HepG2 (cell line): Measurements from ENCODE around the gene ATP6V0D1. TPM values are rescaled to one million over a fixed set of nuclear protein-coding genes. Genes with fewer than 3 reads are reported as not detected.

Experiments
- DDIT3 ChIP-seq: sonication (generic); formaldehyde crosslinking; IDR thresholded peaks from 2 replicates; pipeline ENCODE4 v1.4.0; 2020; ENCODE audit warnings: mild to moderate bottlenecking, missing genetic modification reagents
- E2F5 ChIP-seq: sonication (generic); formaldehyde crosslinking; conservative IDR thresholded peaks from 2 replicates; pipeline ENCODE4 v1.4.0; 2020; ENCODE audit warnings: missing genetic modification reagents
- FOXJ3 ChIP-seq: sonication (generic); formaldehyde crosslinking; IDR thresholded peaks from 2 replicates; pipeline ENCODE4 v1.4.0; 2020; ENCODE audit warnings: missing genetic modification reagents, mild to moderate bottlenecking, borderline replicate concordance
- GATAD1 ChIP-seq: IDR thresholded peaks from 2 replicates; pipeline ENCODE4 v1.6.1; 2016; ENCODE audit warnings: missing genetic modification reagents, missing compliant biosample characterization
- GATAD2A ChIP-seq: IDR thresholded peaks from 2 replicates; pipeline ENCODE4 v1.6.1; 2016
- MTA1 ChIP-seq: sonication (generic); formaldehyde crosslinking; IDR thresholded peaks from 2 replicates; pipeline ENCODE4 v1.4.0; 2020; ENCODE audit warnings: missing genetic modification reagents, mild to moderate bottlenecking, borderline replicate concordance
- NONO ChIP-seq, 2 experiments: fragments of 450-650 bp in 1 of 2; sonication (generic) in 1 of 2; formaldehyde crosslinking in 1 of 2; IDR thresholded peaks in 1 of 2; conservative IDR thresholded peaks in 1 of 2; 2 replicates each; pipeline versions ENCODE4 v1.6.1 to v1.8.0; 2017 to 2022; ENCODE audit warnings: mild to moderate bottlenecking in 1 of 2, missing genetic modification reagents in 1 of 2, moderate library complexity in 1 of 2
- PREB ChIP-seq: sonication (generic); formaldehyde crosslinking; IDR thresholded peaks from 2 replicates; pipeline ENCODE4 v1.4.0; 2020; ENCODE audit warnings: missing genetic modification reagents
- SIN3B ChIP-seq: fragments of 150-350 bp; IDR thresholded peaks from 2 replicates; pipeline ENCODE4 v1.6.1; 2014; ENCODE audit warnings: low read length
- SMARCE1 ChIP-seq: fragments of 450-650 bp; IDR thresholded peaks from 2 replicates; pipeline ENCODE4 v1.6.1; 2017; ENCODE audit warnings: borderline replicate concordance
- SMC3 ChIP-seq: IDR thresholded peaks from 2 replicates; pipeline ENCODE4 v1.6.1; 2011; ENCODE audit warnings: low read length, improper control_type of control experiment
- SSRP1 ChIP-seq: IDR thresholded peaks from 2 replicates; pipeline ENCODE4 v1.6.1; 2016; ENCODE audit warnings: control low read depth
- TARDBP ChIP-seq: sonication (generic); formaldehyde crosslinking; IDR thresholded peaks from 2 replicates; pipeline ENCODE4 v1.8.0; 2022; ENCODE audit warnings: mild to moderate bottlenecking, missing genetic modification reagents
- TGIF2 ChIP-seq: IDR thresholded peaks from 2 replicates; pipeline ENCODE4 v1.6.1; 2016; ENCODE audit warnings: control low read depth, missing compliant biosample characterization
- ZMYM4 ChIP-seq: sonication (generic); formaldehyde crosslinking; IDR thresholded peaks from 2 replicates; pipeline ENCODE4 v1.8.1; 2023; ENCODE audit warnings: mild to moderate bottlenecking, missing genetic modification reagents
- ZNF496 ChIP-seq: sonication (generic); formaldehyde crosslinking; IDR thresholded peaks from 2 replicates; pipeline ENCODE4 v1.8.1; 2023; ENCODE audit warnings: mild to moderate bottlenecking, moderate library complexity, missing genetic modification reagents; ENCODE audit not compliant: insufficient replicate concordance
- ZNF605 ChIP-seq: sonication (generic); formaldehyde crosslinking; IDR thresholded peaks from 2 replicates; pipeline ENCODE4 v1.8.0; 2022; ENCODE audit warnings: mild to moderate bottlenecking, missing genetic modification reagents
- ZNF747 ChIP-seq: sonication (generic); formaldehyde crosslinking; IDR thresholded peaks from 2 replicates; pipeline ENCODE4 v1.8.1; 2023; ENCODE audit warnings: missing genetic modification reagents, mild to moderate bottlenecking, borderline replicate concordance
- polyA plus RNA-seq, 8 experiments: library from polyadenylated mRNA; depleted of rRNA in 3 of 8; stranded (reverse) in 7 of 8; unstranded in 1 of 8; fragments of >200 nt; fragmentation: Illumina TruSeq in 4 of 8; extraction: Trizol in 4 of 8; gene quantifications; 2 replicates each; pipeline versions ENCODE4 v1.2.1 to v1.2.3, GENCODE V29; 2011 to 2016; ENCODE audit warnings: low read depth in 4 of 8, missing spikeins in 1 of 8, mixed read lengths in 1 of 8; ENCODE audit not compliant: insufficient read depth in 1 of 8
- total RNA-seq, 5 experiments: library from RNA; depleted of rRNA; stranded (reverse); fragments of >200 nt; fragmentation: Illumina TruSeq; extraction: Trizol; gene quantifications; 2 replicates each; pipeline ENCODE4 v1.2.3, GENCODE V29; 2016; ENCODE audit warnings: low read depth in 1 of 5
- TF ChIP-seq, protein P1 (sequence below): sonication (generic); formaldehyde crosslinking; IDR thresholded peaks from 2 replicates; pipeline ENCODE4 v1.4.0; 2020; ENCODE audit warnings: mild to moderate bottlenecking, missing genetic modification reagents
- TF ChIP-seq, protein P2 (sequence below): sonication (generic); formaldehyde crosslinking; IDR thresholded peaks from 2 replicates; pipeline ENCODE4 v1.4.0; 2020; ENCODE audit warnings: low read depth, missing genetic modification reagents
- TF ChIP-seq, protein P3 (sequence below): IDR thresholded peaks from 2 replicates; pipeline ENCODE4 v1.6.1; 2016; ENCODE audit warnings: mild to moderate bottlenecking

The ATP6V0D1 gene
- total and polyA plus RNA-seq, 2 of the 13 experiments (the other 11 are each of a cell fraction or from before 2014, with no cell fraction given), result 51.1 to 61.3 TPM

- TF ChIP-seq, protein P1, sequence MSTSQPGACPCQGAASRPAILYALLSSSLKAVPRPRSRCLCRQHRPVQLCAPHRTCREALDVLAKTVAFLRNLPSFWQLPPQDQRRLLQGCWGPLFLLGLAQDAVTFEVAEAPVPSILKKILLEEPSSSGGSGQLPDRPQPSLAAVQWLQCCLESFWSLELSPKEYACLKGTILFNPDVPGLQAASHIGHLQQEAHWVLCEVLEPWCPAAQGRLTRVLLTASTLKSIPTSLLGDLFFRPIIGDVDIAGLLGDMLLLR (CRISPR knock-in tag), result 0 out of 2 replicates have a peak, but pooled peaks have one; percentile 46
- TF ChIP-seq NONO (IDR thresholded peaks at IDR 0.05) (no peak), NONO (CRISPR knock-in tag; conservative IDR thresholded peaks at IDR 0.05) (peak; percentile 75), PREB (CRISPR knock-in tag) (no peak), SMARCE1 (no peak), ZNF496 (CRISPR knock-in tag) (no peak), TARDBP (CRISPR knock-in tag) (peak; percentile 48; the same call in 1 of the 2 replicates), SIN3B (no peak), SSRP1 (CRISPR knock-in tag) (peak; percentile 74; the same call in 1 of the 2 replicates), TGIF2 (CRISPR knock-in tag) (no peak; the same call in 1 of the 2 replicates), DDIT3 (CRISPR knock-in tag) (no peak), ZMYM4 (CRISPR knock-in tag) (no peak), GATAD1 (no peak), E2F5 (CRISPR knock-in tag) (no peak), ZNF605 (CRISPR knock-in tag) (peak; percentile 38; the same call in 1 of the 2 replicates), MTA1 (CRISPR knock-in tag) (no peak), SMC3 (peak; percentile 95), FOXJ3 (no peak), ZNF747 (CRISPR knock-in tag) (no peak), GATAD2A (peak; percentile 57; the same call in 1 of the 2 replicates)
- TF ChIP-seq, protein P2, sequence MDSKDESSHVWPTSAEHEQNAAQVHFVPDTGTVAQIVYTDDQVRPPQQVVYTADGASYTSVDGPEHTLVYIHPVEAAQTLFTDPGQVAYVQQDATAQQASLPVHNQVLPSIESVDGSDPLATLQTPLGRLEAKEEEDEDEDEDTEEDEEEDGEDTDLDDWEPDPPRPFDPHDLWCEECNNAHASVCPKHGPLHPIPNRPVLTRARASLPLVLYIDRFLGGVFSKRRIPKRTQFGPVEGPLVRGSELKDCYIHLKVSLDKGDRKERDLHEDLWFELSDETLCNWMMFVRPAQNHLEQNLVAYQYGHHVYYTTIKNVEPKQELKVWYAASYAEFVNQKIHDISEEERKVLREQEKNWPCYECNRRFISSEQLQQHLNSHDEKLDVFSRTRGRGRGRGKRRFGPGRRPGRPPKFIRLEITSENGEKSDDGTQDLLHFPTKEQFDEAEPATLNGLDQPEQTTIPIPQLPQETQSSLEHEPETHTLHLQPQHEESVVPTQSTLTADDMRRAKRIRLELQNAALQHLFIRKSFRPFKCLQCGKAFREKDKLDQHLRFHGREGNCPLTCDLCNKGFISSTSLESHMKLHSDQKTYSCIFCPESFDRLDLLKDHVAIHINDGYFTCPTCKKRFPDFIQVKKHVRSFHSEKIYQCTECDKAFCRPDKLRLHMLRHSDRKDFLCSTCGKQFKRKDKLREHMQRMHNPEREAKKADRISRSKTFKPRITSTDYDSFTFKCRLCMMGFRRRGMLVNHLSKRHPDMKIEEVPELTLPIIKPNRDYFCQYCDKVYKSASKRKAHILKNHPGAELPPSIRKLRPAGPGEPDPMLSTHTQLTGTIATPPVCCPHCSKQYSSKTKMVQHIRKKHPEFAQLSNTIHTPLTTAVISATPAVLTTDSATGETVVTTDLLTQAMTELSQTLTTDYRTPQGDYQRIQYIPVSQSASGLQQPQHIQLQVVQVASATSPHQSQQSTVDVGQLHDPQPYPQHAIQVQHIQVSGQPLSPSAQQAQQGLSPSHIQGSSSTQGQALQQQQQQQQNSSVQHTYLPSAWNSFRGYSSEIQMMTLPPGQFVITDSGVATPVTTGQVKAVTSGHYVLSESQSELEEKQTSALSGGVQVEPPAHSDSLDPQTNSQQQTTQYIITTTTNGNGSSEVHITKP (CRISPR knock-in tag), result 0 out of 2 replicates have a peak, but pooled peaks have one; percentile 27
- TF ChIP-seq, protein P3, sequence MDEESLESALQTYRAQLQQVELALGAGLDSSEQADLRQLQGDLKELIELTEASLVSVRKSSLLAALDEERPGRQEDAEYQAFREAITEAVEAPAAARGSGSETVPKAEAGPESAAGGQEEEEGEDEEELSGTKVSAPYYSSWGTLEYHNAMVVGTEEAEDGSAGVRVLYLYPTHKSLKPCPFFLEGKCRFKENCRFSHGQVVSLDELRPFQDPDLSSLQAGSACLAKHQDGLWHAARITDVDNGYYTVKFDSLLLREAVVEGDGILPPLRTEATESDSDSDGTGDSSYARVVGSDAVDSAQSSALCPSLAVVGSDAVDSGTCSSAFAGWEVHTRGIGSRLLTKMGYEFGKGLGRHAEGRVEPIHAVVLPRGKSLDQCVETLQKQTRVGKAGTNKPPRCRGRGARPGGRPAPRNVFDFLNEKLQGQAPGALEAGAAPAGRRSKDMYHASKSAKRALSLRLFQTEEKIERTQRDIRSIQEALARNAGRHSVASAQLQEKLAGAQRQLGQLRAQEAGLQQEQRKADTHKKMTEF (CRISPR knock-in tag), result no peak; the same call in 1 of the 2 replicates
Observed at GRCh38 chr16:67428146-67428731, 52.7 kb downstream of the ATP6V0D1 start (continued).
